LoVo (cell line): ENCODE data around the gene ASCL1.

Experiments used
- DNase-seq: peaks from one replicate; pipeline ENCODE4 v3.0.0-alpha.2; 2016; ENCODE audit warnings: low spot score

Gene ASCL1

DNA sequence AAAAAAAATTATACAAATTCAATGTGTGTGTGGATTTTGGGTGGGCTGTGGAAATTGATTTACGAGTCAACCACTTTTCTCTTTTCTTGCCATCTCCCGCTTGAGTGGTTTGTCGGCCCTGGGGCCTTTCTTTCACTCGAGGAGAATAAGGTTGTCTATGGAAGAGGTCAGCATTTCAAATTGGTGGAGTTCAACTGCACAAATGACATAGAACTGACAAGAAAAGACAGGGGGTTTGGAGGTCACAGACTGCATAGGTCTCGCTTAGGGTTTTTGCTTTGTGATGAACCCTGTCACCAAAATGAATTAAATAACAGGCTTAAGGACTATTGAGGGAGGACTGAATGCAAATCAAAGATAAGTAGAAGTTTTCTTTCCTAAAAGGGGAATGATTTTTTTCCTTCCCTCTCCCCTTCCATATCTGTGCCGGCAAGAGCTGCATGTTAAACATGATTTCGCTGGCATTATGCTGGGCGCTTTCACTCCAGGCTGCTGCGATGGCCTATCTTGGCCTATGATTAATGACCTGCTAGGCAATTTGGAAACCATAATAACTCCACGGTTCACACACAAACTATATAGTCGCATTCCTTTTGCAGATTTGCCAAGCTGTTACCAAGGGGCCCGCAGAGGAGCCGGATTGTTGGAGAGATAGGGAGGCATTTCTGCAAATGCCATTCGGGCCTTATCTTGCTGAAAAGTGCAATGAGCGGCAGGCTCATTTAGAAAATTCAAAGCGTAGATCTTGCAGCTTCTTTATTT, 20.7 kb downstream of the ASCL1 start:
- no peak for DNase-seq

DNA sequence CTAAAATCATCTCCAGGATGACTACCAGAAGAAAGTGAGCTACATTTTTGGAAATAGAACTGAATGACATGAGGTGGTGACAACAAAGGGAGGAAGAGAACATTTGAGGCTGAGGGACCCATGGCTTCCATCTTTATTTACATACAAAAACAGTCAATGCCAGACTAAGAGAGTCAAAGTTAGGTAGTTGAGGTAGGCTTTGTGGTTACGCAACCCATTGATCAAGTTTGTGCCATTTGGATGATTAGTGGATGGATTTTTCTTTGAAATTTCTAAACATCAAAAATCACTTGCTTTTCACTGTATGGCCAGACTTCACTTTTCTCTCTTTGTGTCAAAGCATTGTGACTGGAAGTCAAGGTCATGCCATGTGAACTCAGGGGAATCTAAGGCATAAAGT, 22.9 kb downstream of the ASCL1 start:
- no peak for DNase-seq

DNA sequence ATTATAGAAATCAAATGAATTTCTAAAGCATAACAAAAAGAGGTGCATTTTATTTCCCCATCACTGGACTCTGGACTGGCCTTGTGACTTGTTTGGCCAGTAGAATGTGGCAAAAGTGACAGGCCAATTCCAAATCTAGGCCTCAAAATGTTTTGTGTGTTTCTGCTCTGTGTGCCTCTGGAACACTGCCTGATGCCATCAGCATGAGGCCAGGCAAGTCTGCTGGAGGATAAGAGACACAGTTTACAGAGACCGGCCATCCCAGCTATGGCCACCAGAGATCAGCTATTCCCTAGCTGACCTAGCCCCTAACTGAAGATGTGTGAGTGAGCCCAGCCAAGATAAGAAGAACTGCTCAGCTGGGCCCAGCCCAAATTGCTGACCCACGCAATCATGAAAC, 32.9 kb downstream of the ASCL1 start:
- no peak for DNase-seq

DNA sequence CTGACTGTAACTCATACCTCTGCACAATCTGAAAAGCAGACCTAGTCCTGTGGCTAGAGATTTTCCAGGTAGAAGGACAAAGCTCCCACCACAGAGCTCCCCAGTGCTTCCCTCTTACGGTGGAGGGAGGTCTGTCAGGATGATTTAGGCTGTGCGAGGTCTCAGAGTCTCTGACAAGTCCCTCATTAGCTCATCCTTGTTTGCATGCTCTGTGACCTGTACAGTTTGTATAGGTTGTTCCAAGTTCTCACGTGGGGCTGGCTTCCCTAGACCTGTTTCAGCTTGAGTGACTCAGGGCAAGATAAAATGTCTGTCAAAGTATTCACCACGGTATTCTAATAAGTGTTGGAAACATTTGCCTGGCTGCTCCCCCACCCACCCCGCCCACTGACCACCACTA, 34.8 kb downstream of the ASCL1 start:
- no peak for DNase-seq

DNA sequence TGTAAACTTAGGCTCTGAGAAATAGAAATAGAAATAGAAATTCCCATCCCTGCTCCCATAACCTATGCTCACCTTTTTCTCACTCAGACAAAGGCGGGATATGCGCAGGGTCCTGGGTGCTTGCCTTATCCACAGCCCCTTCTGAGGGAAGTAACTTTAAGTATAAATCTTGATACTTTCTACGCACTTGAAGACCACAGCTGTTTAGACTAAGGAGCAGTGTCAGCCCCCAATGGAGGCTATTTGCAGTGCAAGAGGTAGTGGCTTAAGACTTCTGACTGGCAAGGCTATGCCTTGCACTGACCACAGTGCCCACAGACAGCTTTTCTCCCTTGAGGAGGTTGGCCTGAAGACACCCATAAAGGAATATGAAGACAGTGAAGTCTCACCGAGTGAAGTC, 35.2 kb downstream of the ASCL1 start:
- no peak for DNase-seq

DNA sequence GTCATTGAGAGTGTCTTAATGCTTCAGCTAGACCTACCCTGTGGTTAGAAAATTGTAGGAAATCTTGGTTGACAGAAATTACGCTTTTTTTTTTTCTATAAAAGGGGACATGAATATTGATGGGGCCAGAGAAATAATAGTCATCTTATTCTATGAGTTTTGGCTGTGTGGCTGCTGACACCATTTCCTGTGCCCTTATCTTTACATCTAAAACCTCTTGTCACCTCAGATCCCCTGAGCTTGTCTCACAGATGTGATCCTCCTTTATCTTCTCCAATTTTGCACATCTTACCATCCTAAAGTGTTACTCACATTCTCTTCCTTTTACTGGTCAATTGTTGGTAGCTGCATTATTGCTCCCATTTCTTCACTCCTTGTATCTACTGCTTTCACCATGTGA, 36.1 kb downstream of the ASCL1 start:
- DNase-seq = no peak

DNA sequence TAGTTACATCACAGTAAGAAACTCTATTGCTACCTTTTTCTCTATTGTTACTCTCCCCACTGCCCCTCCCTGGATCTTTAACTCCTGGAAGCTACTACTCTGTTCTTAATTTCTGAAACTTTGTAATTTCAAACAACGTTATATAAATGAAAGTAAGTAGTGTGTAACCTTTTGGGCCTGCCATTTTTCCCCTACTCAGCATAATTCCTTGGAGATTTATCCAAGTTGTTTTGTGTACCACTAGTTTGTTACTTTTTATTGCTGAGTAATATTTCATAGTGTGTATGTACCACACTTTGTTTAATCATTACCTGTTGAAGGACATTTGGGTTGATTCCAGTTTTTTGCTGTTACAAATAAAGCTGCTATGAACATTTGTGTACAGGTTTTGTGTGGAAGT, 37.9 kb downstream of the ASCL1 start:
- DNase-seq = no peak
